Ectodermal cell (in vitro differentiated cells): ENCODE measurements around the gene PUS1.

ENCODE experiments used
- H3K27ac ChIP-seq: 2 replicates; pipeline ENCODE4 v1.7.0; 2013; ENCODE audit warnings: mild to moderate bottlenecking, low read depth, low read length; ENCODE audit not compliant: insufficient read depth, poor library complexity, severe bottlenecking
- H3K27me3 ChIP-seq: 2 replicates; pipeline ENCODE4 v1.7.0; 2013; ENCODE audit warnings: mild to moderate bottlenecking, low read length; ENCODE audit not compliant: insufficient read depth, control insufficient read depth, poor library complexity, severe bottlenecking
- H3K36me3 ChIP-seq: one replicate; pipeline ENCODE4 v1.7.0; 2013; ENCODE audit warnings: low read length; ENCODE audit not compliant: control insufficient read depth, insufficient read depth
- H3K4me1 ChIP-seq: one replicate; pipeline ENCODE4 v1.7.0; 2013; ENCODE audit warnings: low read length; ENCODE audit not compliant: control insufficient read depth, insufficient read depth
- H3K4me3 ChIP-seq: 2 replicates; pipeline ENCODE4 v1.7.0; 2013; ENCODE audit warnings: low read depth, low read length, control low read depth; ENCODE audit not compliant: insufficient read depth
- H3K9me3 ChIP-seq: 2 replicates; pipeline ENCODE4 v1.7.0; 2013; ENCODE audit warnings: mild to moderate bottlenecking, low read length, moderate library complexity; ENCODE audit not compliant: control insufficient read depth
- WGBS, 2 experiments: methylation state at CpG; one replicate each; pipeline ENCODE4 v1.1.7; 2013; ENCODE audit warnings: missing lambda C conversion rate in 2 of 2; 5-methylcytosine and 5-hydroxymethylcytosine counted together

PUS1 gene

DNA sequence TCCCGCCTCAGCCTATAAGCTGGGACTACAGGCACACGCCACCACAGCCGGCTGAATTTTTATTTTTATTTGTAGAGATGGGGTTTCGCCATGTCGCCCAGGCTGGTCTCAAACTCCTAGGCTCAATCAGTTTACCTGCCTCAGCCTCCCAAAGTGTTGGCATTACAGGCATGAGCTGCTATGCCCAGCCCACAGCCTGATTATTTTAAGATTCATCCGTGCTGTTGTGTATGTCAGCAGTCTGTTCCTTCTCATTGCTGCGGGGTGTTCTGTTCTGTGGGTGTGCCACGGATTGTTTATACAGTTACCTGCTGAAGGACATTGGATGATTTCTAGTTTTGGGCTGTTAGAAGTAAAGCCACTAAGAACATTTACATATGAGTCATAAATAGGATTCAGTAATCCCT, 11.1 kb downstream of the PUS1 start:
- 94 to 95% methylated on average over 8 of the region's 8 CpGs for WGBS, 2 experiments
- H3K9me3 ChIP-seq, result no peaks in the 10 kb centered on the region
- H3K27ac ChIP-seq, result no peak overlapping the region
- no peak overlapping the region for H3K4me3 ChIP-seq
- no peaks in the 10 kb centered on the region for H3K4me1 ChIP-seq
- no peaks in the 10 kb centered on the region for H3K27me3 ChIP-seq
- H3K36me3 ChIP-seq, result peaks cover 32% of the 10 kb centered on the region

GRCh38 chr12:131941116-131941986, 12.3 kb downstream of the PUS1 start:
- Histone ChIP-seq H3K4me3 (no peak overlapping the region), H3K9me3 (no peaks in the 10 kb centered on the region), H3K36me3 (peaks cover 32% of the 10 kb centered on the region), H3K27ac (no peak overlapping the region), H3K4me1 (no peaks in the 10 kb centered on the region), H3K27me3 (no peaks in the 10 kb centered on the region)
- WGBS, 2 experiments, result 95 to 96% methylated on average over 46 of the region's 46 CpGs

- peaks cover 32% of the 10 kb centered on the region for H3K36me3 ChIP-seq
- H3K27ac ChIP-seq, result no peak overlapping the region
- no peaks in the 10 kb centered on the region for H3K27me3 ChIP-seq
- no peaks in the 10 kb centered on the region for H3K4me1 ChIP-seq
- 95% methylated on average over 7 of the region's 7 CpGs for WGBS, 2 experiments
- H3K9me3 ChIP-seq, result no peaks in the 10 kb centered on the region
- no peak overlapping the region for H3K4me3 ChIP-seq
These were observed 12.9 kb downstream of the PUS1 start for GRCh38 chr12:131941987-131942341.

DNA sequence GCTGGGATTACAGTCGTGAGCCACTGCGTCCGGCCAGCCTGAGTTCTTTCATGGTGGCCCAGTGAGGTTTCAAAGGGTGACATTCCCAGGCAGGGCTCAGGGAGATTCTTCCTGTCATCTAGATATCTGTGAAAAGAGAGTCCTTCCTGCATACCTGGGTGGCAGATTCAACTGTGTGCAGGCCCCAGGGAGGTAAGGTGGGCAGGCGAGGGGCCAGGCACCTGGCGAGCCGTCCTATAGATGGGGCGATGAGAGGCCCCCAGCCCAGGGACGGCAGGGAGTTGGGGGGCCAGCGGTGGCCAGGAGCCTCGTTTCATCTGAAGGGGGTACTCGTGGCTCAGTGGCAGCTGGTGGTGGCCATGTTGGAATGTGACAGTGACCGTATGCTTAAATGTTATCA, 13.6 kb downstream of the PUS1 start:
- Histone ChIP-seq H3K36me3 (peaks cover 32% of the 10 kb centered on the region), H3K4me3 (no peak overlapping the region), H3K4me1 (no peaks in the 10 kb centered on the region), H3K27me3 (no peaks in the 10 kb centered on the region), H3K27ac (no peak overlapping the region), H3K9me3 (no peaks in the 10 kb centered on the region)
- 95 to 96% methylated on average over 12 of the region's 12 CpGs for WGBS, 2 experiments

- H3K27ac ChIP-seq, result no peak overlapping the region
- H3K4me3 ChIP-seq, result no peak overlapping the region
- H3K27me3 ChIP-seq, result no peaks in the 10 kb centered on the region
- 93 to 96% methylated on average over 8 of the region's 8 CpGs for WGBS, 2 experiments
- no peaks in the 10 kb centered on the region for H3K9me3 ChIP-seq
- H3K36me3 ChIP-seq, result peaks cover 32% of the 10 kb centered on the region
- H3K4me1 ChIP-seq, result no peaks in the 10 kb centered on the region
These were observed 14.3 kb downstream of the PUS1 start for GRCh38 chr12:131943389-131943788.

GRCh38 chr12:131943876-131944275, 14.8 kb downstream of the PUS1 start:
- no peaks in the 10 kb centered on the region for H3K4me1 ChIP-seq
- WGBS, 2 experiments, result 90 to 91% methylated on average over 9 to 10 of the region's 10 CpGs
- H3K9me3 ChIP-seq, result no peaks in the 10 kb centered on the region
- no peak overlapping the region for H3K27ac ChIP-seq
- no peaks in the 10 kb centered on the region for H3K27me3 ChIP-seq
- peaks cover 32% of the 10 kb centered on the region for H3K36me3 ChIP-seq
- H3K4me3 ChIP-seq, result no peak overlapping the region

DNA sequence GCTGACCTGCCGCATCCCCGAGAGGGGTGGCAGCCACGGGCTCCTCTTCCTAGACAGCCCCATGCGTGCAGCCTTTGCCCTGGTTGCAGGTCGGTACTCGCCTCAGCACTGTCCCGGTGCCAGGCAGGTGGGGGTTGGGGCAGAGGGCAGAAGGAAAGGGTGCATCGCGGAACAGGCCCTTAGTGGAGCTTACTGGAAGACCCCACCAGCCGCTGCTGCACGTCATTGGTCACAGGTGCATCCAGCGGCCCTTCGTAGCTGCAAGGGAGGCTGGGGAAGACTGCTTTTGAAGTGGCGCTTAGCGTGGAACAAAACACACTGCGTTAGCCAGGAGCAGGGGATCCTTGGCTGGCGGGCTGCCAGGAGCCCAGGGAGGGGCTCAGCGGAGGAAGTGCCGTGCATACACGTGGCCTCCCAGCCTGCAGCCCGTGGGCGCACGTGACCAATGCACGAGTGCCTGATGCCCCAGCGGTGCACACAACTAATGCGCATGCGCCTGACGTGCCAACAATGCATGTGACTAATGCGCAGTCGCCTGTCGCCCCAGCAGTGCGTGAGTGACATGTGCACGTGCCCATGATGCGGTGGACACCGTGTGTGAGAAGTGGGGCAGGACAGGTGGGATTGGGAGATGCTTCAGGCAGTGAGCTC, 15.7 kb downstream of the PUS1 start:
- H3K9me3 ChIP-seq, result no peaks in the 10 kb centered on the region
- H3K36me3 ChIP-seq, result peaks cover 32% of the 10 kb centered on the region
- H3K27ac ChIP-seq, result no peak overlapping the region
- H3K4me1 ChIP-seq, result no peaks in the 10 kb centered on the region
- 96 to 97% methylated on average over 35 of the region's 35 CpGs for WGBS, 2 experiments
- H3K4me3 ChIP-seq, result no peak overlapping the region
- no peaks in the 10 kb centered on the region for H3K27me3 ChIP-seq

DNA sequence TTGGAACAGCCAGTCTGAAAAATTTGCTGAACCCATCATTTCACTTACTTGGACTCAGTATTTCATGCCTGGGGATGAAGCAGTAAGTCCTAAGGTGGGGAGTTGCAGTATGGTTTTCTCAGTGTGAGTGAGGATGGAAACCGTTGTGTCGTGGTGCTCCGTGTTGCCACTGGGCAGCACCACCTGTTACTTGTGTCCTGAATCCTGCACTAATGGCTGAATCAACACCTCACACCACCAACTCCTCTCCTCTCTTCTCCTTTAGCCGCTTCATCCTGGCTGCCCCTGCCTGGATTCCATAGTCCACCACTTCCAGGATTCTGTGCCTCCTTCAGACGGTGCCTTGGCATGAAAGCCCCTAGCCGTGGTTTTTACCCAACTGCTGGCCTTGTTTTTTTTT, 17.7 kb downstream of the PUS1 start:
- Histone ChIP-seq H3K27me3 (no peaks in the 10 kb centered on the region), H3K4me3 (no peak overlapping the region), H3K9me3 (no peaks in the 10 kb centered on the region), H3K4me1 (no peaks in the 10 kb centered on the region), H3K27ac (no peak overlapping the region), H3K36me3 (peaks cover 27% of the 10 kb centered on the region)
- WGBS, 2 experiments, result 84 to 86% methylated on average over 6 of the region's 6 CpGs

GRCh38 chr12:131947482-131948027, 18.5 kb downstream of the PUS1 start:
- H3K27me3 ChIP-seq, result no peaks in the 10 kb centered on the region
- 73 to 74% methylated on average over 8 of the region's 8 CpGs for WGBS, 2 experiments
- H3K27ac ChIP-seq, result no peak overlapping the region
- no peaks in the 10 kb centered on the region for H3K4me1 ChIP-seq
- H3K4me3 ChIP-seq, result no peak overlapping the region
- H3K9me3 ChIP-seq, result no peaks in the 10 kb centered on the region
- H3K36me3 ChIP-seq, result peaks cover 21% of the 10 kb centered on the region

DNA sequence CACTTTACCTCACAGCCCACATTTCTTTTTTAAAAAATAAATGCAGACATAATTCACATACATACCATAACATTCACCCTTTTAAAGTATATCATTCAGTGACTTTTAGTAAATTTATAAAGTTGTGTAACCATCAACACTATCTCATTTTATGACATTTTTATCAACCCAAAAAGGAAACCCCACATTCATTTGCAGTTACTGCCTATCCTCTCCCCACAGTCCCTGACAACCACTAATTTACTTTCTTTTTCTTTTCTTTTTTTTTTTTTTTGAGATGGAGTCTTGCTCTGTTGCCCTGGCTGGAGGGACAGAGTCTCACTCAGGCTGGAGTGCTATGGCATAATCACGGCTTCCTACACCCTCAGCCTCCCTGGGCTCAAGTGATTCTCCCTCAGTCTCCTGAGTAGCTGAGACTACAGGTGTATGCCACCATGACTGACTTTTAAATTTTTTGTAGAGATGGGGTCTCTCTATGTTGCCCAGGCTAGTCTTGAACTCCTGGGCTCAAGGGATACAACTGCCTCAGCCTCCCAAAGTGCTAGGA, 19.2 kb downstream of the PUS1 start:
- 86 to 87% methylated on average over 1 of the region's 1 CpG for WGBS, 2 experiments
- Histone ChIP-seq H3K27me3 (no peaks in the 10 kb centered on the region), H3K27ac (no peak overlapping the region), H3K36me3 (peaks cover 15% of the 10 kb centered on the region), H3K4me1 (no peaks in the 10 kb centered on the region), H3K4me3 (no peak overlapping the region), H3K9me3 (no peaks in the 10 kb centered on the region)
